Measurements from ENCODE around the gene SVBP.

- no peak for TF ChIP-seq CTCF (IDR thresholded peaks at IDR 0.05; ENCODE audit: low read depth, low read length, missing input control)
- TF ChIP-seq, protein P1, sequence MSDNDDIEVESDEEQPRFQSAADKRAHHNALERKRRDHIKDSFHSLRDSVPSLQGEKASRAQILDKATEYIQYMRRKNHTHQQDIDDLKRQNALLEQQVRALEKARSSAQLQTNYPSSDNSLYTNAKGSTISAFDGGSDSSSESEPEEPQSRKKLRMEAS (IDR thresholded peaks at IDR 0.05) = no peak
- TF ChIP-seq RAD21 (IDR thresholded peaks at IDR 0.05) = no peak
Measured at GRCh38 chr1:42841010-42841409, 23.8 kb upstream of the SVBP start.
